GM12864 (cell line): ENCODE measurements around the gene NRXN2.

Experiments
- DNase-seq: peaks from one replicate; pipeline ENCODE4 v3.0.0-alpha.2; 2011; ENCODE audit warnings: low read depth
- H3K4me3 ChIP-seq: 2 replicates; pipeline ENCODE4 v1.5.1; 2011; ENCODE audit warnings: mild to moderate bottlenecking, low read depth, low read length, control low read depth
- TF ChIP-seq, protein P1 (sequence below): IDR thresholded peaks from 2 replicates; pipeline ENCODE4 v1.5.1; 2011; ENCODE audit warnings: low read depth, mild to moderate bottlenecking, moderate library complexity, low read length, control low read depth, inconsistent platforms; ENCODE audit errors: missing control alignments

Gene NRXN2

DNA sequence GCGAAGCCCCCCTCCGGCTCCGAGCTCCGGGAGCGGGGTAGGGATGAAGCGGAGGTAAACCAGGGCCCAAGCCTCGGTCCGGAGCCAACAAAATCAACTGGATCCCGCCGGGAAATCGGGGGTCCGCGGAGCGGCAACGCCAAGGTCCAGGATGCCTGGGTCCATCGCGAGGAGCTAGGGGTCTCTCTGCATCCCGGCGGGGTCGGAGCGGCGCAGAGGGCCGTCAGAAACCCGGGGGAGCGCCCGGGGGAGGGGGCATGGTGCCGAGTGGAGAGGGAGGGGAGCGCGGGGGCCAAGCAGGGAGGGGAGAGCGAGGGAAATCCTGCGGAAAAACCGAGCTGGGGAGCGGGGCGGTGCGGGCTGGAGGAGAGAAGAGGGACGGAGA is 80.1 kb downstream of the NRXN2 start:
- no peak overlapping the region for H3K4me3 ChIP-seq
- no peak for DNase-seq
- TF ChIP-seq, protein P1, sequence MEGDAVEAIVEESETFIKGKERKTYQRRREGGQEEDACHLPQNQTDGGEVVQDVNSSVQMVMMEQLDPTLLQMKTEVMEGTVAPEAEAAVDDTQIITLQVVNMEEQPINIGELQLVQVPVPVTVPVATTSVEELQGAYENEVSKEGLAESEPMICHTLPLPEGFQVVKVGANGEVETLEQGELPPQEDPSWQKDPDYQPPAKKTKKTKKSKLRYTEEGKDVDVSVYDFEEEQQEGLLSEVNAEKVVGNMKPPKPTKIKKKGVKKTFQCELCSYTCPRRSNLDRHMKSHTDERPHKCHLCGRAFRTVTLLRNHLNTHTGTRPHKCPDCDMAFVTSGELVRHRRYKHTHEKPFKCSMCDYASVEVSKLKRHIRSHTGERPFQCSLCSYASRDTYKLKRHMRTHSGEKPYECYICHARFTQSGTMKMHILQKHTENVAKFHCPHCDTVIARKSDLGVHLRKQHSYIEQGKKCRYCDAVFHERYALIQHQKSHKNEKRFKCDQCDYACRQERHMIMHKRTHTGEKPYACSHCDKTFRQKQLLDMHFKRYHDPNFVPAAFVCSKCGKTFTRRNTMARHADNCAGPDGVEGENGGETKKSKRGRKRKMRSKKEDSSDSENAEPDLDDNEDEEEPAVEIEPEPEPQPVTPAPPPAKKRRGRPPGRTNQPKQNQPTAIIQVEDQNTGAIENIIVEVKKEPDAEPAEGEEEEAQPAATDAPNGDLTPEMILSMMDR, result no peak

DNA sequence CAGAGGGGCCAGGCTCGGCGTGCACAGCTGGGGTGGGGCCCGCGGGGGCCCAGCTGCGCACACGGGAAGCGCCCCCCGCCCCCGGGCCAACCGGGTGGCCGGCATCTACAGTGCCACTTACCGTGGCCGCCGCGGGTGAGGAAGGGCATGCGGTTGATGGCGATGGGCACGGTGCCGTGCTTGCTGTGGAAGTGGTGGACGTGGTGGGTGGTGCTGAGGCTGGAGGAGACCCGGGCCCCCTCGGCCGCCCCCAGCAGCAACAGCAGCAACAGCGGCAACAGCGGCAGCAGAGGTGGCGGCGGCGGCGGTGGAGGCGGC is 80.6 kb downstream of the NRXN2 start:
- no peak overlapping the region for H3K4me3 ChIP-seq
- TF ChIP-seq, protein P1, result no peak
- no peak for DNase-seq

DNA sequence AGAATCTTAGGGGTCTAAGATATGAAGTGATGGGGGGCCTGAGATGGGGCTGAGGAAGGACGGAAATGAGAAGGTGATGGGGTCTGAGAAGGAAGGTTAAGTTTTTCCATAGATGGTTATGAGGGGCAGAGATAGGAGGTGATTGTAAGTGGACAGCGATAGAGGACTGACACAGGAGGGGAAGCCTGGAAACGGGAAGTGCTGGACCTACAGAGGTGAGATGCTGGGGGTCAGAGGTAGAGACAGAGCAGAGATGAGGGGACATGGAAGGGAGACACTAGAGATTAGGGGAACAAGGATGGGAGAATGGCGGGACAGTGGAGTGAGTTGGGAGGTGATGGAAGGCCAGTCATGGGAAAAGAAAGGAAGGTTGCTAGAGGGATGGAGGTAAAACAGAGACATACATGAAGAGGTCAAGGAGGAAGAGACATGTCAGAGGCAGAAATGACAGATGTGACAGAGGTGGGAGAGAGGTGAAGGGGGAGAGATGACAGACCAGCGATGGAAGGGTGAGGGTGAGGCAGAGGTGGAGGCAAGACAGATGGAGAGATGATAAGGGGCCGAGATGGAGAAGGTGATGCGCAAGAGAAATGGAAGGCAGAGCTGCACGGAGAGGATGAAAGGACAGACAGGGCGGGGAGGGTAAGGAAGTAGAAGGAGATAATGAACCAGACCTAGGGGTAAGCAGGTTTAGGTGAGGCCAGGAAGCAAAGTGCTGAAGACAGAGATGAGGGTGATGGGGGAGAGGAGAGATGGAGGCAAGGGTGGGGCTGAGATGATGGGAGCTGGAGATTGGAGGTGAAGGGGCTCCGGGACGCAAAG is 81.2 kb downstream of the NRXN2 start:
- TF ChIP-seq, protein P1, result no peak
- no peak for DNase-seq
- no peak overlapping the region for H3K4me3 ChIP-seq

DNA sequence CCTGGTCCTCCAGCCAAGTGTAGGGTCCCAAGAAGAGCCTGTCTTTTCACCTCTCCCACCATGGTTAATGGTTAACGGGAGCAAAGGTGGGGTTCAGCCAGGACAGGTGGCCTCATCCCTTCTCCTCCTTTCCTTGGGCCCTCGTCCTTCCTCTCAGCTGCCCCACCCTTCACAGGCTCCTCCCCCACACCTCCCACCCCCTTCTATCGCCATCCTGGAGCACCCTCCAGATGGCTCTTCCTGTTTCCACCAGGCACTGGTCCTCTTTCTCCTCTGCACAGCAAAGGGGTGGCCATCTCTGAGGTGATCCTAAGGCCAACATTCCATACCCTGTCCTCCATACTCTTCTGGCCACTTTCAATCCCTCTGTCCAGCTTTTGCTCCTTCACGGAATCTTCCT is 83.1 kb downstream of the NRXN2 start:
- TF ChIP-seq, protein P1, result no peak
- no peak overlapping the region for H3K4me3 ChIP-seq
- no peak for DNase-seq

DNA sequence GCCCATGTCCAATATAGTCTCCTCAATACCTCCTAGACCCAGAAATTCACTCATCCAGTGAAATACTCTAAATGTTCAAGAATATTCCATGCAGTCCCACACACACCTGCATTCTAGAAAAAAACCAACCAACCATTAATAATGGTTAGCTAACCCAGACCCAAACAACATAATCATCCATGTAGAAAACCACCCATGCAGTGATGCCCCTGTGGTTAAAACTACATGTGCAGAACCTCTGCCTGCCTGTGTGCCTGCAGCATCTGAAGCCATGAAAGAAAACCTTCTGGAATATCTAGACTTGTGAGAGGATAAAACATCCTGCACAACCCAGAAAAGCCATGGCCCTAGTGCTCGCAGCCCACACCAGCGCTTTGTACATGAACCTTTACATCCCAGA is 84.2 kb downstream of the NRXN2 start:
- H3K4me3 ChIP-seq, result no peak overlapping the region
- DNase-seq, result no peak
- TF ChIP-seq, protein P1, result no peak

DNA sequence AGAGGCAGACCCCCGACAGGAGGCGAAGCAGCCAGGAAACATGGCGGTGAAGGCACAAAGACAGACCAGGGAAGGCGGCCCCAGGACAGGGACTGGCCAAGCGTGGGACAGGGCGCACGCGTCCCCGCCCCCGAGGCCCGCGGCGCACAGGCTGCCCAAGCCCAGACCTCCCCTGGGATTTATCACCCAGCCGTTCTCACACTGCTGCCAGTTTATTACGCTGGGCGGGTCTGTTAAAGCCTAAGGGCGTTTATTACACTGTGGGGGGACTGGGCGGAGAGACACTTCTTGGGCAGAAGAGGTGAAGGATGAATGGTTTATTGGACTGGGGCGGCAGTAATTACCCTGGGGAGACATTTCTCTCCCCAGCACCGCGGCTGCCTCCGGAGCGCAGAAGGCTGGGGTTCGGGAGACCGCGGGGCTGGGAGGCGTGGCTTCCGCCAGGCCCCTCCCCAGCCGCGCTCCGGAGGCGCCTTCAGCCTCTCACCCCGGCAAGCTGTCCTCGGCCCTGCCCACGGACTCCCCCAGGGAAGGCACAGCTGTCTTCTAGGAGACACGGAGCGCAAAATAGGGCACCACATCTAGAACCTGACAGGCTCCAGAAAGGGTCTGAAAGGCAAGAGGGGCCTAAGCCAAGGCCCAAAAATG is 84.9 kb downstream of the NRXN2 start:
- TF ChIP-seq, protein P1, result no peak
- no peak overlapping the region for H3K4me3 ChIP-seq
- DNase-seq, result no peak
